Fibroblast of mammary gland (primary cell): ENCODE data around the gene ZDHHC11B.

ENCODE experiments used
- DNase-seq: peaks from one replicate; pipeline ENCODE4 v3.0.0-alpha.2; 2010; ENCODE audit warnings: low read depth
- H3K4me3 ChIP-seq: 2 replicates; pipeline ENCODE4 v1.5.1; 2011; ENCODE audit warnings: low read depth, mild to moderate bottlenecking, low read length, moderate library complexity; ENCODE audit not compliant: control insufficient read depth
- TF ChIP-seq, protein P1 (sequence below): conservative IDR thresholded peaks from 2 replicates; pipeline ENCODE4 v1.5.1; 2011; ENCODE audit warnings: low read depth, low read length, inconsistent platforms; ENCODE audit not compliant: control insufficient read depth, insufficient read depth

The ZDHHC11B gene

DNA sequence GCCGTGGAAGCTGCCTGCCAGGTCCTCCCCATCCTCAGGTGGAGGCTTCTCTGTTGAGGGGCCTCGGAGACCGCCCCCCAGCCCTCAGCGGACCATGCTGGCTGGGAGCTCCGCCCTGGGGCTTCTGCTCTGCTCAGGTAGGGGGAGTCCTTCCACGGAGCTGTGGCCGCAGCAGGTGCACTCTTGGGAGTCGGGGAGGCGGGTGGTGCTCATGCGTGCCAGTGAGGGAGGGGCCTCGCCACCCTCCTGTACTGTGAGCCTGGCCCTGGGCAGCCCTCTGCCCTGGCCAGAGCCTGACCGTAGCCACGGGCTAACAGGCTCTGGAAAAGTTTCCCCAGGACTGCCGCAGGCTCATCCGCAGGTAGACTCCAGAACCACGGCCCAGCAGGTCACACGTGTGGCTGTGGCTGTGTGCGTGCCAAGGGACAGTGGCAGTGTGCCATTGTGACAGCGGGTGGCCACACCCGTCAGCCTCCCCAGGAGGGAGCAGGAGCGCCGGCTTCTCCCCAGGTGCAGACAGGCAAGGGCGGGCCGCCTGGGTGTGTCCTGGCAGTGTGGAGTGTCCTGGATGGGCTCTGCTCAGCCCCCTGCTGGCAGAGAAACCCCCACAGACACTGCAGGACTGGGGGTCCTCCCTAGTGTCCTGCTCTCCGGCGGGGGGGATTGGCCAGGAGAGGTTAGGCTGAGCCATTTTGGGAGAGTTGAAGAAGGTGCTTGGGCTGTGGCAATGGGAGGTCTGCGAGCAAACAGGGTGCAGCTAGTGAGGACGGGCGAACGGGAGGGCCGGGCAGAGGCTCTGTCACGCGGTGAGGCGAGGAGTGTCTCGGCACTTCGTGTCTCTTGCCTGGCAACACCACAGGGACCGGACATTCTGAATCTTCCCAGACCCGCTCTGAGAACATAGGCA, 120.8 kb downstream of the ZDHHC11B start:
- DNase-seq, result no peak
- TF ChIP-seq, protein P1, sequence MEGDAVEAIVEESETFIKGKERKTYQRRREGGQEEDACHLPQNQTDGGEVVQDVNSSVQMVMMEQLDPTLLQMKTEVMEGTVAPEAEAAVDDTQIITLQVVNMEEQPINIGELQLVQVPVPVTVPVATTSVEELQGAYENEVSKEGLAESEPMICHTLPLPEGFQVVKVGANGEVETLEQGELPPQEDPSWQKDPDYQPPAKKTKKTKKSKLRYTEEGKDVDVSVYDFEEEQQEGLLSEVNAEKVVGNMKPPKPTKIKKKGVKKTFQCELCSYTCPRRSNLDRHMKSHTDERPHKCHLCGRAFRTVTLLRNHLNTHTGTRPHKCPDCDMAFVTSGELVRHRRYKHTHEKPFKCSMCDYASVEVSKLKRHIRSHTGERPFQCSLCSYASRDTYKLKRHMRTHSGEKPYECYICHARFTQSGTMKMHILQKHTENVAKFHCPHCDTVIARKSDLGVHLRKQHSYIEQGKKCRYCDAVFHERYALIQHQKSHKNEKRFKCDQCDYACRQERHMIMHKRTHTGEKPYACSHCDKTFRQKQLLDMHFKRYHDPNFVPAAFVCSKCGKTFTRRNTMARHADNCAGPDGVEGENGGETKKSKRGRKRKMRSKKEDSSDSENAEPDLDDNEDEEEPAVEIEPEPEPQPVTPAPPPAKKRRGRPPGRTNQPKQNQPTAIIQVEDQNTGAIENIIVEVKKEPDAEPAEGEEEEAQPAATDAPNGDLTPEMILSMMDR, result no peak
- H3K4me3 ChIP-seq, result no peak overlapping the region

DNA sequence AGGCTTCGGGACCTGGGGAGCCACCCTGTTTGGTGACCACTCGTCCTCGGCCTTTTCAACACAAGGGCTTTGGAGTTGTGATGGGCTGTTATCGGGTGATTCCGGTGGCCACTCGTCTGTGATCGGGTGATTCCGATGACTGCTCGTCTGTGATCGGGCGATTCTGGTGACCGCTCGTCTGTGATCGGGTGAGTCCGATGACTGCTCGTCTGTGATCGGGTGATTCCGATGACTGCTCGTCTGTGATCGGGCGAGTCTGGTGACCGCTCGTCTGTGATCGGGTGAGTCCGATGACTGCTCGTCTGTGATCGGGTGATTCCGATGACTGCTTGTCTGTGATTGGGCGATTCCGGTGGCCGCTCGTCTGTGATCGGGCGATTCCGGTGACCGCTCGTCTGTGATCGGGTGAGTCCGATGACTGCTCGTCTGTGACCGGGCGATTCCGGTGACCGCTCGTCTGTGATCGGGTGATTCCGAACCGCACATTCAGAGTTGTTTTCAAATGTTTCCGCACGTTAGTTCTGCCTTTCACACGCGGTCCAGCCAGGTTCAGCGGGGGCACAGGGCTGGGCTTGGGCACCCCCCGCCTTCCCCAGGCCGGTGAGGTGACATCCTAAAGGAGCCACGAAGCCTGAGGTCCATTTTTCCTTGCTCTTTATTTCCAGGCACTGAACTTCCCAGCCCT, 121.6 kb downstream of the ZDHHC11B start:
- no peak for DNase-seq
- no peak overlapping the region for H3K4me3 ChIP-seq
- TF ChIP-seq, protein P1, result no peak

DNA sequence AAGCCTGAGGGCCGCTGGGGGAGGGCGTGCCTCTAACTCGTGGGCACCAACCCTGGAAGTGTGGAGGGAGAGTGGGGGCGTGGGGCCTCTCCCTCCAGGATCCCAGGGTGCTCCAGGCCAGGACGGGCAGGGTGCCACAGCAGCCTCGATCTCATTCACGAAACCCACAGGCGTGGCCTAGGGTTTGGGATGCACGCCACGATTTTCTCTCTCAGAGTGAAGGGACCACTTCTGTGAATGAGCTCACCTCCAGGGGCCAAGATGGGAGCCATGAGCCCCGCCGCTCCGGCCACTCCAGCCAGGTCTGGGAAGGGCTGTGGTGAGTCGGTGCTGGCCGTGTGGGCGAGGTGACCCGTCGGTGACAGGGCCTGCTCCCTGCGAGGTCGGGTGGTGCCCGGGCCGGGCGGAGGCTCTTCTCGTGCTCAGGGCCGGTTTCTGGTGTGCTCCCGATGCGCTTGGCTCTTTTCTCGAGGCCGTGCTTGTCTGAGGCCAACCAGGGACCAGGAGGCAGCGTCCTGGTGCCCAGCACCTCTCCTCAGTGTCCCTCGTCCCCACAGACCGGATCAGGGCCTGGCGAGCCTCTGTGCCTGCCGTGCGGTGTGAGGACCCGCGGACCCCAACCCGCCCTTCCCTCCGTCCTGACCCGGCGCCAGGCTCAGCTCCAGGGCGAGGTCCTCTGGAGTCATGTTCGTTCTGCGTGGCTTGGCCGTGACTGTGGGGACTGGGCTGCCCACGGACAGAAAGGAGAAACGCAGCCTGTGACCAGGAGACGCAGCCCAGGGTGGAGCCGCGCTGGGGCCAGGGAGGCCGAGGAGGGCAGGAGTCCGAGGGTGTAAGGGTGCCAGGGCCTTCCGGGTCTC, 122.4 kb downstream of the ZDHHC11B start:
- no peak for DNase-seq
- H3K4me3 ChIP-seq, result no peak overlapping the region
- TF ChIP-seq, protein P1, result no peak

DNA sequence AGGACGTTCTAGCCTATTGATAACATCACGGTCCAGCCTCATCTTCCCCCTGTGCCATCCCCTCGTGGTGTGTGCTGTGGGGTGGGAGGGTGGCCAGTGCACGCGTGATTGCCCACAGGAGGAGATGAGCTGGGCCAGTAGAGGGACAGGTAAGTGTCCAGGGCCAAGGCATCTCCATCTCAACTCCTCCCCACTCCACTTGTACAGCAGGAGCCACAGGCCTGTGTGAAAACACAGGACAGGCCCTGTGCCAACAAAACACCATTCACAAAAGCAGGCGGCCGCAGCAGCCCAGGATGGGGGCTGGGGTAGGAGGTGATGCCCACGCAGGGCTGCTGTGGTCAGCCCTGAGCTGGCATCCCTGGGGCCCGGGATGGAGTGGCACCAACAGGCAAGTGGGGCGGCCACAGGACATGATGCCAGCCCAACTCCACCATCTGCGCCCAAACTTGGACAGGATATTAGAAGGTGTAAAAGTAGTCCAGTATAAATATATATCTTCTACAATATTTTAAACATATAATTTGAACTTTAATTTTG, 124.0 kb downstream of the ZDHHC11B start:
- H3K4me3 ChIP-seq, result no peak overlapping the region
- DNase-seq, result no peak
- TF ChIP-seq, protein P1, result no peak
